ENCODE data around the gene ATG13. TPM values are rescaled to one million over a fixed set of nuclear protein-coding genes. Genes with fewer than 3 reads are reported as not detected.
"Not testable (repeated sequence)": the region's sequence is repeated elsewhere in the genome, so short reads cannot be mapped to it uniquely, and the experiment has no call there.

Gene ATG13
- 10 to 100 TPM; 52.5 to 59.0 TPM for total RNA-seq

DNA sequence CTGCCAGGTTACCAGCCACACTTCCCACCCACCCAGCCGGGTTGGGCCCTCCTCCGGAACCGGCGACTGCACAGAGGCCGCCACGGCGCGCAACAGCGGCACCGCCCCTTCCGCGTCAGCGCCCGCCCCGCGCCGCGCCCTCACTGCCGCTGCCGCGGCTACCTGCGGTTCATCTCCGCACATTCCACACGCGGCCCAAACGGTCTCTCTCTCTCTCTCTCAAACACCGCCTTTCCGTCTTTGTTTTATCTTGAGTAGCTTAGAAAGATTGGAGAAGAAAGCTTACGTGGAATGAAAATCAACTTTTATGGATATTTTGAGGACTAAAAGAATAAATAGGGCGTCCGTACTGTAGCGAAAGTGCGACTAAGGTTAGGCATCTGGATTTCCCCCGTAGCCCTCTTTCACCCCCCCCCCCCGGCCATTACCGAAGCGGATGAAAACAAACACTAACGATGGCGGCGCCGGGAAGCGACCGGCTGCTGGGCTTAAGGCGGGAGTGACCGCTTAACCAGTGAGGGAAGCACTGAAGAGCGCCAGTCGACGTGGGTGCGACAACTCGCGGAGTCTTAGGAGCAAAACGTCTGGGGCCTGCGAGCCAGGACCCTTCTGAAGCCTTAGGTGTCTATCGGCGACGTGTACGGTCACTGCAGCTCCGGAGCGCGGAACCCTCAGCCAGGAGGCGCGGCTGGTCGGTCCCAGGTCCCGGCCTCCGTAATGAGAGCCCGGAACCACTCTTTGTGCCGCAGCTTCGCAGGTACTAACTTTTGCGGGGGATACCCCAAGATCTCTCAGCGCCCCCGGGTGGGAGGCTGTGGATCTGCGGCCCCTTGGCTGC, at the start of gene ATG13, which contains the start of gene HARBI1:
Gene ATG13, plus strand, starts transcription at position 420 of the 838 bp plus-strand sequence. CDS start 26,739 bp downstream, outside the sequence.
Gene HARBI1, minus strand, starts transcription at position 94 of the 838 bp plus-strand sequence. CDS start 990 bp downstream, outside the sequence.
- CTCF ChIA-PET: interaction anchor here (0.6 to 1.8 kb wide), 11 partner anchors 14 to 652 kb away, joined by 3 to 8 read pairs (median 3); partner anchors contain the start of gene MADD
- POLR2A ChIA-PET: interaction anchor here (0.7 to 1.0 kb wide), 3 partner anchors 53 to 156 kb away, joined by 3 to 11 read pairs (median 4); no protein-coding TSS in a partner anchor

DNA sequence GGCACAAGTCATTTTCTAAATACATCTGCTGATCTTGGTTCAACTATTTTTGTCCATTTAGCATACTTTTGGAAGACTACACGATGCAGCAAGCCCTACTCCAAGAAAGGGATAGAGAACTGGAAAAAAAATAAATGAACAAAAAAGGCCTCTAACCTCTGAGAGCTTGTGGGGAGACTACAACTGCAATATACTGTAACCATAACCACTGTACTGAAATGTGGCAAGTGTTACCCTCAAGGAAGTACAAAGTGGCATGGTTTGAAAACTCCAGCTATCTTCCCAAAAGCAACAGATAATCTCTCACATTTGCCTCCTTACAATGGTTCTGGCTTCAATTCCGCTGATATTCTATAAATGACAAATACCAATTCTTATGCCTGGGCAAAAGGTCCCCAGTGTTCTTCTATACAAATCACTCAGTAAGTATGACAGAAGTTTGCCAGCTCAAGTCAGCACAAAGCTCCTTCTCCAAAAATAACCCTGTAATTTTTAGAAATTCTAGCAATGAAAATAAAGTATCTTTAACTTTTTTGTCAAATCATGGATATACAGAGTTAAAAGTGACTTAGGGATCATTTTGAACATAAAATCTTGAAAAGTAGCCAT, 46.5 kb upstream of the ATG13 start:
- ChIA-PET POLR2A (interaction anchor here (0.6 to 1.0 kb wide), 2 partner anchors 10 to 29 kb away, joined by 4 to 7 read pairs; no protein-coding TSS in a partner anchor), CTCF (interaction anchor here (1.0 to 1.5 kb wide), 3 partner anchors 11 to 139 kb away, joined by 3 to 4 read pairs (median 3); no protein-coding TSS in a partner anchor)

DNA sequence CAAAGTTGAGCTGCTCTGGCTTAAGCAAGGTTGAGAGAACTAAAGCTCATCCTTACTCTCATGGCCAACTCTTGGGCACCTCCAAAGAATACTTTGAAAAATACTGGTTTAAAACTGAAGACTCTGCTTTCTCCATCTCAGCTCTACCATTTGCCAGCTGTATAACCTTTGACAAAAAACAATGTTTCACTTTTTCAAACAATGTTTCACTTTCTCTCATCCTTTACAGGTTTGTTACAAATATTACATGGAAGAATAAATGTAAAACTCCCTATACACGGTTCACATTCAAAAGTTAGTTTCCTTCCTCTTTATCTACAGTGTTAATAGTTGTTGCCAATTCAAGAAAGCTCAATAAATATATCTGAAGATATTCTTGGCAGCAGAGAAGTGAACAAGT, 42.7 kb upstream of the ATG13 start:
- ChIA-PET POLR2A (interaction anchor here (0.7 kb wide), 1 partner anchor 41 kb away, joined by 6 read pairs; no protein-coding TSS in a partner anchor), CTCF (interaction anchor here (0.8 to 1.9 kb wide), 2 partner anchors 18 to 25 kb away, joined by 3 to 5 read pairs; no protein-coding TSS in a partner anchor)

DNA sequence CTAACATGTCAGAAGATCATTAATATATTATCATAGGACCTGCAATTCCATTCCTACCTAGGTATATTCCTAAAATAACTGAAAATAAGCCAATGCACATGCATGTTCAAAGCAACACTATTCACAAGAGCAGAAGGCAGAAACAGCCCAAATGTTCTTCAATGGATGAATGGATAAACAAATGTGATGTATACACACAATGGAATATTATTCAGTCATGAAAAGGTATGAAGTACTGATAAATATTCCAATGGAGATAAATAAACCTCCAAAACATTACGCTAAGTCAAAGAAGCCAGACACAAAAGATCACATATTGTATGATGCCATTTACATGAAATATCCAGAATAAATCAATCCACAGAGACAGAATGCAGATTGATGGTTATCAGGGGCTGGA, 40.3 kb upstream of the ATG13 start:
- CTCF ChIA-PET: no interaction called here
- POLR2A ChIA-PET: no interaction called here

DNA sequence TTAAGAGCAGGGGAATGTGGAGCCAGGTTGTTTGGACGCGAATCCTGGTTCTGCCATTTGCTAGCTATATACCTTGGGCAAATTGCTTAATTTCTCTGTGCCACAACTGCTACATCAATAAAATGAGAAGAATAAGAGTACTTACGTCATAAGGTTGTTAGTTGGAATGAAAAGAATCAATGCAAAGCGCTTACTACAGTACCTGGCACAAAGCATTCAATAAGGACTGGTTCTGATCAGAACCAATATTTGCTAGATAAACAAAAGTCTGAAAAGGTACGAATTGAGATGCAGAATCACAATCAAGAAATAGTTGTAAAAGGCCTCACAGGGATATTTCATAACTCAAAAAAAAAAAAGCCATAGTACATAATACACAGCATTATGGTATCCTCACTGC, 34.8 kb upstream of the ATG13 start:
- POLR2A ChIA-PET: no interaction called here
- CTCF ChIA-PET: interaction anchor here (1.6 kb wide), 1 partner anchor 12 kb away, joined by 3 read pairs; no protein-coding TSS in a partner anchor

DNA sequence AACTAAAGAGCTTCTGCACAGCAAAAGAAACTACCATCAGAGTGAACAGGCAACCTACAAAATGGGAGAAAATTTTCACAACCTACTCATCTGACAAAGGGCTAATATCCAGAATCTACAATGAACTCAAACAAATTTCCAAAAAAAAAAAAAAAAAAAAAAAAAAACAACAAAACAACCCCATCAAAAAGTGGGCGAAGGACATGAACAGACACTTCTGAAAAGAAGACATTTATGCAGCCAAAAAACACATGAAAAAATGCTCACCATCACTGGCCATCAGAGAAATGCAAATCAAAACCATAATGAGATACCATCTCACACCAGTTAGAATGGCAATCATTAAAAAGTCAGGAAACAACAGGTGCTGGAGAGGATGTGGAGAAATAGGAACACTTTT, 33.8 kb upstream of the ATG13 start:
- CTCF ChIA-PET, POLR2A ChIA-PET: not testable (repeated sequence)

DNA sequence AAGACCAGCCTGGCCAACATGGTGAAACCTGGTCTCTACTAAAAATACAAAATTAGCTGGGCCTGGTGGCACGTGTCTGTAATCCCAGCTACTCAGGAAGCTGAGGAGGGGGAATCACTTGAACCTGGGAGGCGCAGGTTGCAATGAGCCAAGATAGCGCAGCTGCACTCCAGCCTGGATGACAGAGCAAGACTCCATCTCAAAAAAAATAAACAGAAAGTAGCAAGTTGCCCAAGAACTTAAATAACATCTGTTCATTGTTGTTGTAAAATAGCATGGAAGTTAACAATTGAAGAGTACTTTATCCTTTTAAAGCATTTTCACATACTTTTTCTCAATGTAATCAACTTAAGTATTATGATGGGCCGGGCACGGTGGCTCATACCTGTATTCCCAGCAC, 29.2 kb upstream of the ATG13 start:
- POLR2A ChIA-PET: interaction anchor here (0.7 kb wide), 1 partner anchor 649 kb away, joined by 3 read pairs; no protein-coding TSS in a partner anchor
- CTCF ChIA-PET: interaction anchor here (0.5 kb wide), 1 partner anchor 43 kb away, joined by 3 read pairs; no protein-coding TSS in a partner anchor

DNA sequence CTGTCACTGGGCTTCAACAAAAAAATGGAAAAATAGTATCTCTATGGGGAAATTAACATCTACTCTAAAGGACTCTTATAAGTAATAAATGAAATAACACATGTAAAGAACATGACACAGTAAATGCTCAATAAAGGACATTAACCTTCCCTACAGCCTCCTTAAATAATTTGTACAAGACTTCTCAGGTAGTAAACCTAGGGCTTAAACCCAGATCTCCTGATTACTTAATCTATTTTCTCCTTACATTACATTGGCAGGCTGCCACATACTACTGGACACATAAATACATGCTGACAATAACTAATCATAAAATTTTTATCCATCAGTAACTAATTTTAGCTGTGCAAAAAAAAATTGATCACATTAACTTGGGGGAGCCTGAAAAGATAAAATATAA, 28.4 kb upstream of the ATG13 start:
- POLR2A ChIA-PET: no interaction called here
- CTCF ChIA-PET: no interaction called here

DNA sequence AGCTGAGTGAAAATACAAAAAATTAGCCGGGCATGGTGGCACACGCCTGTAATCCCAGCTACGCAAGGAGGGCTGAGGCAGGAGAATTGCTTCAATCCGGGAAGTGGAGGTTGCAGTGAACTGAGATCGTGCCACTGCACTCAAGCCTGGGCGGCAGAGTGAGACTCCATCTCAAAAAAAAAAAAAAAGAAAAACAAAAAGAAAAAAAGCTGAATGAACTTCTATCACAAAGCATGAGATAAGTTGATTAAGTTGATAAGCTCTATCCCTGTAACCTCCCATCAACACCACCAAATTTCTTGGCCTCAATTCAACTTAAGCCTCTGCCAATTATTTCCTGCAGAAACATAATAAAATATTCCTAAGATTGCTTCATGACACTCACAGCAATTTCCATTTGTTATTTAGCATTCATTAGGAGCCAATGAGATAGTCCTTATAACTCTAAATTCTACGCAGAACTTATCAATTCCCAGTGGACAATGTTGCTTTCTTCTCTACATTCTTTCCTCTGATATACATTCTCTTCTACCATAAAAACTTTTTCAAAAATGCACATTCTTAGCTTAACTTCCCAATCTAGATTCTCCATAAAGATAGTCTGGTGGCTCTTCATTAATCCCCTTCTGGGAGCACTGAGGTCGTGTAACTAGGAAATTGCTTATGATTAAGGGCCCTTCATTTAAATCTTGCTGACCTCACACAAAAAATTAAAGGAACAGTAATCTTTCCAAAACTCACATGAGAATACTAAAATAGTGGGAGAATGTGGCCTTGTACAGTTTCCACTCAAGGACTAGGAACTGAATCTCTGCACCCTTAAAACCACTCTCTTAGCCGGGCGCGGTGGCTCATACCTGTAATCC, 26.4 kb upstream of the ATG13 start:
- CTCF ChIA-PET: interaction anchor here (1.0 kb wide), 1 partner anchor 15 kb away, joined by 3 read pairs; no protein-coding TSS in a partner anchor
- POLR2A ChIA-PET: no interaction called here

DNA sequence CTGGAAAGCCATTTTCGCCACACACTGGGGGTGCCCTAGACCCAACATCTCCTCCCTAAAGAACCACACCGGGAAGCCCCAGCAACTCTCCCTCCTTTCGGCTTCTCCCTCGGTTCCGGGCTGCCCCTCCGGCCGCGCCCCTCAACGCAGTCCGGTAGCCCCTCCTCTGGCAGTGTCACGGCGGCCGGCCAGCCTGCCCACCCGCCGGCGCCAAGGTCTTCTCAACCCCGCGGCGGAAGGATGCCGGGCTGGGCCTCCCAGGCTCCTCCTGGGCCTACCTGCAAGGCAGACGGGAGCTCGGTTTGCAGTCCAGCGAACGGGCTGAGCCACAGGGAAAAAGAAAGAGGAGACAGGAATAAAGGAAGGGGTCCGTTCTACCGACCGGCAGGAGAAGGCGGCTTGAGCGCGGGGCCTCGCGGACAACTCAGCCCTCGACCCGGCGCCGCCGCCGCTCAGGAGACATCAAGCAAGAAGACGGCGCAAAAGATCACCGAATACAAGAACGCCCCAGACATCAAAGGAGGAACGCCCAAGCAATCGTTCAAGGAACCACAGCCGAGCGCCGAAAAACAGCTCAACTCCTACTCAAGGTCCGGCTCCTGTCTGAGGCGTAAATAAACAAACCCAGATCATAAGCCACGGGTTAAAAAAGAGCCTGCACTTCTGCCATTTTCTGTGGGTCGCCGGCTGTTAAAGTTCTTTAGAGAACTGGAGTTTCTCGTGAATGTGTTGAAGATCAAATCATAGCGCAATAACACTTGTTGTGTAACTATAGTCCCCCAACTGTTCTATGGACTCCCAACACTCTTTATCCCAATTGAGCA, 23.6 kb upstream of the ATG13 start, which contains the start of gene AMBRA1:
Gene AMBRA1, minus strand, starts transcription at position 474 of the 824 bp plus-strand sequence. CDS start 45,643 bp downstream, outside the sequence.
- ChIA-PET CTCF (interaction anchor here (0.6 to 1.3 kb wide), 4 partner anchors 20 to 116 kb away, joined by 3 read pairs; no protein-coding TSS in a partner anchor), POLR2A (interaction anchor here (0.6 to 1.4 kb wide), 5 partner anchors 12 to 706 kb away, joined by 3 to 6 read pairs (median 4); no protein-coding TSS in a partner anchor)

DNA sequence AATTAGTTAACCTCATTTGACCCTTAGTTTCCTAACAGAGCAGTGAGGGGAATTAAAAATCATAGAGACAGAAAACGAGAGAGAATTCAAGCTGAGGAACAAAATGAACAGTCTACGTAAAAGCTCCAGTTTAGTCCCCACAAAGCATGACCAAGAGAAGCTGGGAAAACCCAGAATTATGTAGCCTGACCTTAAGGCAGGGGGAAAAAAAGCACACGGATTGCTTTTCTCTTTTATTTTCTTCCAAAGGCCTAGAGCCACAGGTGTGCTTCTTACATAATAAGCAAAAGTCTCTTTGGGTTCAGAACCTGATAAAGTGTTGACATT, 23.0 kb upstream of the ATG13 start:
- ChIA-PET POLR2A (interaction anchor here (0.6 to 1.4 kb wide), 5 partner anchors 13 to 705 kb away, joined by 3 to 6 read pairs (median 4); no protein-coding TSS in a partner anchor), CTCF (interaction anchor here (1.0 to 1.3 kb wide), 2 partner anchors 24 to 32 kb away, joined by 3 read pairs; no protein-coding TSS in a partner anchor)

DNA sequence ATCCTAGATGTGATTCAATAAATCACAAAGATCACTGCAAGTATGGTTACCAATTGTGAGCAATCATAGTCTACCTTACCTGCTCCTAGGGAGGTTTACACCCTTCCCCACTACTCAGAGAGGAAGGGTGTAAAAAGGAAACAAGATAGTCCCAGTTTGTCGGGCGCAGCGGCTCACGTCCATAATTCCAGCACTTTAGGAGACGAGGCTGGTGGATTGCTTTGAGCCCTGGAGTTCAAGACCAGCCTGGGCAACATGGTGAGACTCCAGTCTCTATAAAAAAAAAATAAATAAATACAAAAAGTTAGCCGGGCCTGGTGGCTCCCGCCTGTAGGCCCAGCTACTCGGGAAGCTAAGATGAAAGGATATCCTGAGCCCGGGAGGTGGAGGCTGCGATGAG, 22.6 kb upstream of the ATG13 start:
- ChIA-PET CTCF (no interaction called here), POLR2A (interaction anchor here (0.7 kb wide), 1 partner anchor 233 kb away, joined by 6 read pairs; no protein-coding TSS in a partner anchor)

DNA sequence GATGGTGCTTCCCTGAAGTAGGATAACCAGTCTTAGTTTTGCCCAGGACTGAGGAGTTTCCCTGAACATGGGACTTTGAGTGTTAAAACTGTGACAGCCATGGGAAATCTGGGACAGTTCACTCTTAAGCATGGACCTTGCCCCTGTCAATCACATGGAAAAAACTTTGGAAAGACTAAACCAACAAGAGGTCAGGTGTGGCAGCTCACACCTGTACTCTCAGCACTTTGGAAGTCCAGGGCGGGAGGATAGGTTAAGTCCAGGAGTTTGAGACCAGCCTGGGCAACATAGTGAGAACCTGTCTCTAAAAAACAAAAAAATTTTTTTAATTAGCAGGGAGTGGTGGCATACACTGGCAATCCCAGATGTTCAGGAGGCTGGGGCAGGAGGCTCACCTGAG, 20.2 kb upstream of the ATG13 start:
- ChIA-PET CTCF (no interaction called here), POLR2A (no interaction called here)

DNA sequence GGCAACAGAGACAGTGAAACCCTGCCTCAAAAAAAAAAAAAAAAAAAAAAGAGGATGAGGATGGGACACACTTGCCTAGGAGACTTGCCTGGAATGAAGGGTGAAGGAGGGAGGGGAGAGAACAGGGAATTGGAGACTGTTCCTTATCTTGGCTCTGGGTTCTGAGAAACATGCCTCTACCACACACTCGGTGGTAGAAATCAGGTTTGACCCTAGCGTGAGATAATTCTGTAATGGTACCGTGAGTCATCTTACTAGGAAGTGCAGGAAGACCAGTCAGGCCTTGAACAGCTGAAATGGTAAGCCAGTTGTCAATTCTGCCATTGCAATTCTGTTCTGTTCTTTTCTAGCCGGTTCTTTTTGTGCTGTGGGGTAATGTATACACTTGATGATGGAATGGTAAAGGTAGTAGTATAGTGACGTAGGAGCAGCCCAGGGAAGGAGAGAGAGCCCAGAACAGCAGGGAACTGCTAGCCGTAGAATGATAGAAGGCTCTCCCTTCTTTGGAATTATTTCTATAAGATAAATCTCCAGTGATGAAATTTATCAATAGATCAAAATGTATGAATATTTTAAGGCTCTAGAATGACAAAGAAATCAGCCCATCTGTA, 19.6 kb upstream of the ATG13 start:
- ChIA-PET CTCF (interaction anchor here (0.7 kb wide), 1 partner anchor 16 kb away, joined by 4 read pairs; no protein-coding TSS in a partner anchor), POLR2A (no interaction called here)

DNA sequence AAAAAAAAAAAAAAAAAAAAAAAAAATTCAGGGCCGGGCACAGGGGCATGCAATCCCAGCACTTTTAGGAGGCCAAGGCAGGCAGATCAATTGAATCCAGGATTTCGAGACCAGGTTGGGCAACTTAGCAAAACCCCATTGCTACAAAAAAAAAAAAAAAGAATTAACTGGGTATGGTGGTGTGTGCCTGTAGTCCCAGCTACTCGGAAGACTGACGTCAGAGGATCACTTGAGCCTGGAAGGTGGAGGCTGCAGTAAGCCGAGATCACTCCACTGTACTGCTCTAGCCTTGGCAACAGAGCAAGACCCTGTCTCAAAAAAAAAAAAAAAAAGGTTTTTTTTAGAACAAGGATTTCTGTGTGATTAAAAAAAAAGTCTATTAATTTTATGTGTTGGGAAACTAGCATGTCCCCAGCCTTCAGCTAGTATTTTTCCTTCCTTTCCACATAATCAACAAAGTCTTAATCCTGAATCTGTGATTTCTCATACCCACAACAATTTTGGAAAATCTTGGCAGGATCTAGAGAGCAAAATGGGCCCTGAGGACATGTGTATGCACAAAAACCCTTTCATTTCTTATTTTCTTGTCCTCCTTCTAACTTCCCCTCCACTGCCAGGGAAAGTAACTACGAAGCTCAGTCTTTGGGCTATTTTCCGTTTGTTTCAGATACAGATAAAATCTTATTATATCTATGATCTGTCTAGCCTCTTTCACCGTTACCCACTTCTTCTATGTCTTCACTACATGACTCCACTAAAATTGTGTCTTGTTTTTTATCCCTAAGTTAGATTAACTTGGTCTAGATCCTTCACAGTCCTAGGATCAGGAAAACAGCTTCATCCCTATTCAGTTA, 17.8 kb upstream of the ATG13 start:
- POLR2A ChIA-PET: interaction anchor here (0.7 kb wide), 1 partner anchor 29 kb away, joined by 7 read pairs; no protein-coding TSS in a partner anchor
- CTCF ChIA-PET: interaction anchor here (0.7 to 1.0 kb wide), 2 partner anchors 24 to 121 kb away, joined by 3 to 4 read pairs; no protein-coding TSS in a partner anchor

DNA sequence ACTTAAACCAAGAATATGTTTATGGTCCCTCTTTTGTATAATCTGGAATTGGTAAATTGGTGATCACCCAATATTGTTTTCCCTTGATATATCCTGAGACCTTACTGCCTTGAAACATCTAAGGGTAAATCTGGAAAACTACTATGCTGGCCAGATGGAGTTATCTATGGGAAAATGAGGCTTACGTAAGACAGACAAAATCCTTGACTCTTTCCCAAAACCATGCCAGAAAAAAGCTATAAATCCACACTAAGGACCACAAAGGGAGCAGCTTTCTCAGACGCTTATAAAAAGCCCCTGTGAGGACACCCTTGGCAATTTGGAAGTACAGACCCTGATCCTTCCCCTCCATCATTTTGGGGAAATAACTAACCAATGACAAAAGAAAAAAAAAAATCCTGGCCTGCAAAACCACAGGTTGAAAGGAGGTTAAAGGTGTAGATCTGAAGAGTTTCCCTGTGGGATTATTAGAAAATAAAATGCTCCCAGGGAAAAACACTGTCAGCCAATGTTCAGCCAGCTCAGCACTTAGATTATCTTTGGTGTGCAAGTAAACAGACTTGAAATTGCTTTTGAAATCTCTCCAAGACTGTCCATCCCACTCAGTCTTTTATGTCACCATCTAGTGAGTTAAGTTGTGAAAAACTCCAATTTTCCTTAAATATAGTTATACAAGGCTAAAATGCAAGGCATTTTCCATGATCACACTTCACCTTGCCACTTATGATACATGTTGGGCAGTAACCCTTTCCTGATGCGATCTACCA, 17.0 kb upstream of the ATG13 start:
- POLR2A ChIA-PET: no interaction called here
- CTCF ChIA-PET: interaction anchor here (1.0 kb wide), 1 partner anchor 25 kb away, joined by 3 read pairs; no protein-coding TSS in a partner anchor

Data from activated CD8-positive, alpha-beta memory T cell treated with anti-CD3 and anti-CD28 coated beads for 36 hours (primary cell).